Heart left ventricle (tissue), 16 donors: ENCODE measurements around the gene SLC24A4. TPM values are rescaled to one million over a fixed set of nuclear protein-coding genes. Genes with fewer than 3 reads are reported as not detected.
A peak's percentile ranks its signal among the peaks of the same experiment; 100 is the strongest.

ENCODE experiments used
- ATAC-seq, 4 donors: fragments of 200-7000 bp; cut with Tn5 transposase; one replicate each; pipeline ENCODE4 v1.9.1; 2020 to 2022; ENCODE audit warnings: moderate library complexity in 4 of 4, mild to moderate bottlenecking in 3 of 4, moderate number of reproducible peaks in 1 of 4
- DNase-seq, 5 donors: peaks; one replicate each; pipeline ENCODE4 v3.0.0-alpha.2; 2020
- H3K27ac ChIP-seq, 12 donors: fragments of 200-600 bp; sonication (generic) in 4 of 12; one replicate each; pipeline versions ENCODE4 v1.5.0 to v1.8.0; 2016 to 2022; ENCODE audit warnings: mild to moderate bottlenecking in 2 of 12
- H3K27me3 ChIP-seq, 9 donors: fragments of 200-600 bp; sonication (generic) in 2 of 9; one replicate each; pipeline versions ENCODE4 v1.5.1 to v1.8.0; 2016 to 2022; ENCODE audit warnings: mild to moderate bottlenecking in 3 of 9
- H3K36me3 ChIP-seq, 9 donors: fragments of 200-600 bp; sonication (generic) in 2 of 9; one replicate each; pipeline versions ENCODE4 v1.5.0 to v1.8.0; 2018 to 2022; ENCODE audit warnings: mild to moderate bottlenecking in 2 of 9
- H3K4me1 ChIP-seq, 12 donors: fragments of 200-600 bp; sonication (generic) in 4 of 12; one replicate each; pipeline versions ENCODE4 v1.5.0 to v1.8.0; 2016 to 2022; ENCODE audit warnings: mild to moderate bottlenecking in 3 of 12
- H3K4me3 ChIP-seq, 12 donors: fragments of 200-600 bp; sonication (generic) in 4 of 12; one replicate each; pipeline versions ENCODE4 v1.5.0 to v1.8.0; 2017 to 2022; ENCODE audit warnings: mild to moderate bottlenecking in 9 of 12, moderate library complexity in 4 of 12
- H3K9me3 ChIP-seq, 12 donors: fragments of 200-600 bp; sonication (generic) in 4 of 12; one replicate each; pipeline versions ENCODE4 v1.5.0 to v1.8.0; 2016 to 2022; ENCODE audit warnings: mild to moderate bottlenecking in 1 of 12
- POLR2A ChIP-seq, 2 donors: fragments of 450-650 bp; IDR thresholded peaks; one replicate each; pipeline ENCODE4 v1.6.1; 2017; ENCODE audit warnings: antibody characterized with exemption in 2 of 2, mild to moderate bottlenecking in 2 of 2, moderate library complexity in 2 of 2
- WGBS, 4 donors: extraction: QIAGEN DNeasy Blood & Tissue Kit in 2 of 4; methylation state at CpG; one replicate each; pipeline versions ENCODE4 v1.1.5 to v1.1.7; 2013 to 2018; 5-methylcytosine and 5-hydroxymethylcytosine counted together
- intact Hi-C, 10 donors: fragments of 100-400 bp; cut with DNase I; formaldehyde crosslinking; loops; one replicate each; pipeline versions ENCODE4 v1.11.1 to v1.14.2; 2022
- polyA plus RNA-seq, 2 donors: library from polyadenylated mRNA; stranded (reverse); fragments of 200-250 nt; gene quantifications; one replicate each; pipeline ENCODE4 v1.2.3, GENCODE V29; 2013
- total RNA-seq, 9 donors: library from RNA; depleted of rRNA in 2 of 9; stranded (reverse); fragments of >200 nt in 2 of 9; fragmentation: NEBNext Ultra II Directional in 3 of 9; extraction: Animal tissue kit (Norgen Biotek cat#: 25700) in 3 of 9; gene quantifications; one replicate each; pipeline versions ENCODE4 v1.1.0 to v1.2.4, GENCODE V29; 2016 to 2023
- TF ChIP-seq, protein P1 (sequence below), 12 donors: fragments of 200-600 bp; sonication (generic) in 4 of 12; IDR thresholded peaks; one replicate each; pipeline versions ENCODE4 v1.5.0 to v1.8.0; 2018 to 2022; ENCODE audit warnings: antibody characterized with exemption in 12 of 12, mild to moderate bottlenecking in 5 of 12
- donor health status: ischemic (EF 13 %, LVEDD 7.1; RV severe dilation, severe dysfunction).
- donor health status: healthy with polysubstance abuse.
- donor health status: DM: no; HTN: yes; CAD: no.
- donor health status: DM: no; HTN: no; CAD: no.
- donor health status: ischemic (EF 25% LVEDD 6.9; RV normal size, moderate dysfunction).
- donor health status: ischemic (EF 25% LVEDD 5.7; RV mildly dilated, moderate dysfunction).
- donor health status: healthy.
- donor health status: DM: yes; HTN: yes; CAD: no.
- donor health status: ischemic (EF 35%, LVEDD 5.7; RV mildly dilated, moderate dysfunction).
- donor health status: nonischemic (EF 11% LVEDD 7.7; RV severe dilation, severe dysfunction).
- donor health status: DM: yes; HTN: yes; CAD: no.
- donor health status: PGD.
- donor health status: ischemic (EF 29% LVEDD 5.4; RV normal size, mild dysfunction).
- donor health status: nonischemic (EF 23%, LVEDD 6.1; RV moderate dilation, normal function).

The SLC24A4 gene
- total and polyA plus RNA-seq, 11 donors = 0.05 to 1.6 (median 0.23) TPM

GRCh38 chr14:92503756-92504491 is 181.0 kb downstream of the SLC24A4 start:
- H3K4me3 ChIP-seq = no peak overlapping the region
- ATAC-seq (peak; percentile 38 to 84 (median 66)), DNase-seq (no peak)
- intact Hi-C loops = no loop called here
- no peaks in the 10 kb centered on the region for H3K36me3 ChIP-seq
- WGBS, 4 donors = 47 to 54% (median 51%) methylated on average over 4 of the region's 4 CpGs
- H3K27me3 ChIP-seq = no peaks in the 10 kb centered on the region
- H3K4me1 ChIP-seq = peaks cover 0 to 36% (median 13%) of the 10 kb centered on the region in 12 donors
- H3K9me3 ChIP-seq = no peaks in the 10 kb centered on the region
- peak overlapping the region in 2 of 12 donors; percentile 1 to 26 for H3K27ac ChIP-seq
- TF ChIP-seq POLR2A (IDR thresholded peaks at IDR 0.05) = no peak
- TF ChIP-seq, protein P1, sequence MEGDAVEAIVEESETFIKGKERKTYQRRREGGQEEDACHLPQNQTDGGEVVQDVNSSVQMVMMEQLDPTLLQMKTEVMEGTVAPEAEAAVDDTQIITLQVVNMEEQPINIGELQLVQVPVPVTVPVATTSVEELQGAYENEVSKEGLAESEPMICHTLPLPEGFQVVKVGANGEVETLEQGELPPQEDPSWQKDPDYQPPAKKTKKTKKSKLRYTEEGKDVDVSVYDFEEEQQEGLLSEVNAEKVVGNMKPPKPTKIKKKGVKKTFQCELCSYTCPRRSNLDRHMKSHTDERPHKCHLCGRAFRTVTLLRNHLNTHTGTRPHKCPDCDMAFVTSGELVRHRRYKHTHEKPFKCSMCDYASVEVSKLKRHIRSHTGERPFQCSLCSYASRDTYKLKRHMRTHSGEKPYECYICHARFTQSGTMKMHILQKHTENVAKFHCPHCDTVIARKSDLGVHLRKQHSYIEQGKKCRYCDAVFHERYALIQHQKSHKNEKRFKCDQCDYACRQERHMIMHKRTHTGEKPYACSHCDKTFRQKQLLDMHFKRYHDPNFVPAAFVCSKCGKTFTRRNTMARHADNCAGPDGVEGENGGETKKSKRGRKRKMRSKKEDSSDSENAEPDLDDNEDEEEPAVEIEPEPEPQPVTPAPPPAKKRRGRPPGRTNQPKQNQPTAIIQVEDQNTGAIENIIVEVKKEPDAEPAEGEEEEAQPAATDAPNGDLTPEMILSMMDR (IDR thresholded peaks at IDR 0.05) = no peak

DNA sequence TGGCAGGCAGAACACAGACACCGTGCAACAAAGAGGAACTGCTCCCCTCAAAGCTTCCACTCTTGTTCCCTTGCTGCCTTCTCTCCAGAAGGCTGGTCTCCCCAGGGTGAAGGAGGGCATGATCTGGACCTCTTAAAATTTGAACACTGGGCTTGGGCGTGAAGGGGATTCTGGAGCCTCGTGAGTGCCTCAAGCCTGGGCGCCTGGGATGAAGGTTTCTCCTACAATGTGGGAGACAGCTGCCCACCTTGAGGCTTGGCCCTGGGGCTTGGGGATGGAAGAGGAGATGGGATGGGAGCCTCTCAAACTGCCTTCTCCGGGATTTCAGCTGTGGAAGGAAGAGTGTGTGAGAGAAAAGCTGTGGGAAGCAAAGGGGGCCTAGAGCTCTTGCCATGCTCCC is 182.9 kb downstream of the SLC24A4 start:
- TF ChIP-seq, protein P1 (IDR thresholded peaks at IDR 0.05) = no peak
- TF ChIP-seq POLR2A (IDR thresholded peaks at IDR 0.05) = no peak
- 94 to 98% (median 96%) methylated on average over 4 to 5 of the region's 5 CpGs for WGBS, 4 donors
- no peak for DNase-seq
- no peaks in the 10 kb centered on the region for H3K27me3 ChIP-seq
- intact Hi-C loops = no loop called here
- no peak overlapping the region for H3K4me3 ChIP-seq
- H3K27ac ChIP-seq = no peak overlapping the region
- no peaks in the 10 kb centered on the region for H3K9me3 ChIP-seq
- no peaks in the 10 kb centered on the region for H3K36me3 ChIP-seq
- no peak for ATAC-seq
- H3K4me1 ChIP-seq = peaks cover 0 to 38% (median 11%) of the 10 kb centered on the region in 12 donors

DNA sequence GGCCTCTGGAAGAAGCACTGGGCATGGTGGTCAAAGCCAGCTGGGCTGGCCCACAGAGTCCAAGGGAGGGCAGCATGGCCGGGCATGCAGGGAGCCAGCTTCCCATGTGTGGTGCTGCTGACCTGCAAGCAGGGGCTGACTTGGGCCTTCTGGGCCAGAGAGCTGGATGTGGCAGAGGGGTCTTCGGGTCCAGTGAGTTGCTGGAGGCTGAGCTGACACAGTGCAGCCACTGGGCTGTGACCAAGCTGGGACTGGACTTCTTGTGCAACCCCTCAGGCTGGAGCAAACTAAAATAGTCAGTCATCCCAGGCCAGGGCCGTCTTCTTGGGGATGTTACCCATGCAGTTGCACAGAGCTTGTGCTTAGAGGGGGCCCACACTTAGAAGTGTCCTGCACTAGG is 183.3 kb downstream of the SLC24A4 start:
- DNase-seq = no peak
- no peak for TF ChIP-seq POLR2A (IDR thresholded peaks at IDR 0.05)
- TF ChIP-seq, protein P1 (IDR thresholded peaks at IDR 0.05) = no peak
- no peaks in the 10 kb centered on the region for H3K36me3 ChIP-seq
- no peak for ATAC-seq
- 88 to 100% (median 96%) methylated on average over 2 to 3 of the region's 3 CpGs for WGBS, 4 donors
- intact Hi-C loops = no loop called here
- peaks cover 0 to 42% (median 13%) of the 10 kb centered on the region in 12 donors for H3K4me1 ChIP-seq
- no peak overlapping the region for H3K4me3 ChIP-seq
- H3K27me3 ChIP-seq = no peaks in the 10 kb centered on the region
- H3K27ac ChIP-seq = no peak overlapping the region
- H3K9me3 ChIP-seq = no peaks in the 10 kb centered on the region

- no peak for TF ChIP-seq POLR2A (IDR thresholded peaks at IDR 0.05)
- TF ChIP-seq, protein P1 (IDR thresholded peaks at IDR 0.05) = no peak
- peak overlapping the region in 1 of 12 donors; percentile 35 for H3K27ac ChIP-seq
- H3K36me3 ChIP-seq = no peaks in the 10 kb centered on the region
- no peaks in the 10 kb centered on the region for H3K9me3 ChIP-seq
- intact Hi-C loops = no loop called here
- DNase-seq = no peak
- no peak overlapping the region for H3K4me3 ChIP-seq
- ATAC-seq = peak in 2 of 4 donors; percentile 15 to 35
- H3K27me3 ChIP-seq = no peaks in the 10 kb centered on the region
- peaks cover 0 to 52% (median 20%) of the 10 kb centered on the region in 12 donors for H3K4me1 ChIP-seq
- WGBS, 4 donors = 83 to 91% (median 87%) methylated on average over 4 of the region's 4 CpGs
Observed at GRCh38 chr14:92507174-92507768, 184.3 kb downstream of the SLC24A4 start.
